ENCODE data around the gene ATXN7L1.

ATXN7L1 gene

GRCh38 chr7:105863876-105864275 is 12.5 kb downstream of the ATXN7L1 start:
- Histone ChIP-seq H2BK12ac (ENCODE audit: low read length) (no peak overlapping the region), H3K9ac (ENCODE audit: low read depth, low read length, poor library complexity) (no peak overlapping the region), H3K36me3 (replicated peaks in 1 of 2; ENCODE audit: control insufficient read depth in 2 of 2, insufficient read depth in 2 of 2, low read length in 2 of 2) (peaks cover 1 to 9% of the 10 kb centered on the region in 2 donors), H4K8ac (ENCODE audit: low read depth, low read length) (no peak overlapping the region), H3K4ac (ENCODE audit: low read length) (no peak overlapping the region), H2AFZ (ENCODE audit: low read length) (no peak overlapping the region), H4K91ac (ENCODE audit: low read depth, low read length, poor library complexity) (no peak overlapping the region), H3K79me1 (ENCODE audit: low read depth, low read length) (no peaks in the 10 kb centered on the region), H3K4me1 (ENCODE audit: control insufficient read depth in 2 of 2, insufficient read depth in 1 of 2, low read depth in 1 of 2, low read length in 2 of 2) (peaks cover 0 to 9% of the 10 kb centered on the region in 2 donors), H3K23ac (ENCODE audit: low read depth, low read length, poor library complexity) (no peak overlapping the region), H2BK120ac (ENCODE audit: low read depth, low read length) (no peak overlapping the region), H3K27me3 (ENCODE audit: control insufficient read depth in 3 of 3, insufficient read depth in 3 of 3, low read depth in 1 of 3, low read length in 3 of 3) (no peaks in the 10 kb centered on the region), H3K27ac (replicated peaks; ENCODE audit: low read length) (no peak overlapping the region), H3K9me3 (replicated peaks in 1 of 2; ENCODE audit: control insufficient read depth in 2 of 2, insufficient read depth in 1 of 2, low read depth in 1 of 2, low read length in 2 of 2) (no peaks in the 10 kb centered on the region), H3K18ac (ENCODE audit: low read length) (no peak overlapping the region), H3K14ac (ENCODE audit: low read length) (no peak overlapping the region), H3K4me3 (ENCODE audit: low read length in 2 of 2) (no peak overlapping the region), H2BK5ac (ENCODE audit: low read length) (no peak overlapping the region), H2AK5ac (ENCODE audit: low read depth, low read length) (no peak overlapping the region), H2BK15ac (ENCODE audit: low read length) (no peak overlapping the region), H3K4me2 (ENCODE audit: insufficient read depth, low read length, poor library complexity, severe bottlenecking) (no peak overlapping the region)
- DNase-seq (ENCODE audit: low spot score): no peak
- WGBS, 2 donors (ENCODE audit: extremely low coverage in 2 of 2, insufficient read length in 2 of 2, insufficient replicate concordance in 1 of 2): no CpG with 5 or more reads among the region's 2 CpGs

GRCh38 chr7:105862770-105863169 is 13.6 kb downstream of the ATXN7L1 start:
- H4K8ac ChIP-seq (ENCODE audit: low read depth, low read length): no peak overlapping the region
- H3K36me3 ChIP-seq (replicated peaks in 1 of 2; ENCODE audit: control insufficient read depth in 2 of 2, insufficient read depth in 2 of 2, low read length in 2 of 2): peaks cover 1 to 4% of the 10 kb centered on the region in 2 donors
- no peak overlapping the region for H3K9ac ChIP-seq (ENCODE audit: low read depth, low read length, poor library complexity)
- no peak overlapping the region for H2BK12ac ChIP-seq (ENCODE audit: low read length)
- DNase-seq (ENCODE audit: low spot score): no peak
- H3K27me3 ChIP-seq (ENCODE audit: control insufficient read depth in 3 of 3, insufficient read depth in 3 of 3, low read depth in 1 of 3, low read length in 3 of 3): no peaks in the 10 kb centered on the region
- no peak overlapping the region for H3K23ac ChIP-seq (ENCODE audit: low read depth, low read length, poor library complexity)
- H3K4me3 ChIP-seq (ENCODE audit: low read length in 2 of 2): no peak overlapping the region
- no peak overlapping the region for H3K18ac ChIP-seq (ENCODE audit: low read length)
- no peaks in the 10 kb centered on the region for H3K9me3 ChIP-seq (replicated peaks in 1 of 2; ENCODE audit: control insufficient read depth in 2 of 2, insufficient read depth in 1 of 2, low read depth in 1 of 2, low read length in 2 of 2)
- H3K4ac ChIP-seq (ENCODE audit: low read length): no peak overlapping the region
- peaks cover 0 to 9% of the 10 kb centered on the region in 2 donors for H3K4me1 ChIP-seq (ENCODE audit: control insufficient read depth in 2 of 2, insufficient read depth in 1 of 2, low read depth in 1 of 2, low read length in 2 of 2)
- no peak overlapping the region for H3K14ac ChIP-seq (ENCODE audit: low read length)
- H3K79me1 ChIP-seq (ENCODE audit: low read depth, low read length): no peaks in the 10 kb centered on the region
- H3K27ac ChIP-seq (replicated peaks; ENCODE audit: low read length): no peak overlapping the region
- no peak overlapping the region for H2AK5ac ChIP-seq (ENCODE audit: low read depth, low read length)
- no peak overlapping the region for H2BK15ac ChIP-seq (ENCODE audit: low read length)
- no CpG with 5 or more reads among the region's 4 CpGs for WGBS, 2 donors (ENCODE audit: extremely low coverage in 2 of 2, insufficient read length in 2 of 2, insufficient replicate concordance in 1 of 2)
- H2BK5ac ChIP-seq (ENCODE audit: low read length): no peak overlapping the region
- H3K4me2 ChIP-seq (ENCODE audit: insufficient read depth, low read length, poor library complexity, severe bottlenecking): no peak overlapping the region
- no peak overlapping the region for H2AFZ ChIP-seq (ENCODE audit: low read length)
- H4K91ac ChIP-seq (ENCODE audit: low read depth, low read length, poor library complexity): no peak overlapping the region
- no peak overlapping the region for H2BK120ac ChIP-seq (ENCODE audit: low read depth, low read length)

GRCh38 chr7:105862276-105862675 is 14.1 kb downstream of the ATXN7L1 start:
- Histone ChIP-seq H3K4me3 (ENCODE audit: low read length in 2 of 2) (no peak overlapping the region), H4K8ac (ENCODE audit: low read depth, low read length) (no peak overlapping the region)
- WGBS, 2 donors (ENCODE audit: extremely low coverage in 2 of 2, insufficient read length in 2 of 2, insufficient replicate concordance in 1 of 2): no CpG with 5 or more reads among the region's 5 CpGs

GRCh38 chr7:105861224-105861623 is 15.2 kb downstream of the ATXN7L1 start:
- H3K14ac ChIP-seq (ENCODE audit: low read length): no peak overlapping the region
- no peaks in the 10 kb centered on the region for H3K9me3 ChIP-seq (replicated peaks in 1 of 2; ENCODE audit: control insufficient read depth in 2 of 2, insufficient read depth in 1 of 2, low read depth in 1 of 2, low read length in 2 of 2)
- no peak overlapping the region for H2BK120ac ChIP-seq (ENCODE audit: low read depth, low read length)
- no peak overlapping the region for H2AFZ ChIP-seq (ENCODE audit: low read length)
- no peak overlapping the region for H2AK5ac ChIP-seq (ENCODE audit: low read depth, low read length)
- no peak overlapping the region for H3K18ac ChIP-seq (ENCODE audit: low read length)
- peaks cover 0 to 4% of the 10 kb centered on the region in 2 donors for H3K36me3 ChIP-seq (replicated peaks in 1 of 2; ENCODE audit: control insufficient read depth in 2 of 2, insufficient read depth in 2 of 2, low read length in 2 of 2)
- no peak overlapping the region for H2BK15ac ChIP-seq (ENCODE audit: low read length)
- H3K4me3 ChIP-seq (ENCODE audit: low read length in 2 of 2): no peak overlapping the region
- no peak overlapping the region for H2BK5ac ChIP-seq (ENCODE audit: low read length)
- H2BK12ac ChIP-seq (ENCODE audit: low read length): no peak overlapping the region
- no peaks in the 10 kb centered on the region for H3K79me1 ChIP-seq (ENCODE audit: low read depth, low read length)
- no CpG with 5 or more reads among the region's 5 CpGs for WGBS, 2 donors (ENCODE audit: extremely low coverage in 2 of 2, insufficient read length in 2 of 2, insufficient replicate concordance in 1 of 2)
- H3K4me1 ChIP-seq (ENCODE audit: control insufficient read depth in 2 of 2, insufficient read depth in 1 of 2, low read depth in 1 of 2, low read length in 2 of 2): peaks cover 0 to 9% of the 10 kb centered on the region in 2 donors
- H3K9ac ChIP-seq (ENCODE audit: low read depth, low read length, poor library complexity): no peak overlapping the region
- no peaks in the 10 kb centered on the region for H3K27me3 ChIP-seq (ENCODE audit: control insufficient read depth in 3 of 3, insufficient read depth in 3 of 3, low read depth in 1 of 3, low read length in 3 of 3)
- H3K23ac ChIP-seq (ENCODE audit: low read depth, low read length, poor library complexity): no peak overlapping the region
- no peak for DNase-seq (ENCODE audit: low spot score)
- no peak overlapping the region for H4K91ac ChIP-seq (ENCODE audit: low read depth, low read length, poor library complexity)
- no peak overlapping the region for H3K4ac ChIP-seq (ENCODE audit: low read length)
- H3K27ac ChIP-seq (replicated peaks; ENCODE audit: low read length): no peak overlapping the region
- H4K8ac ChIP-seq (ENCODE audit: low read depth, low read length): no peak overlapping the region
- H3K4me2 ChIP-seq (ENCODE audit: insufficient read depth, low read length, poor library complexity, severe bottlenecking): no peak overlapping the region

More at GRCh38 chr7:105862276-105862675, 14.1 kb downstream of the ATXN7L1 start:
- Histone ChIP-seq H2AFZ (ENCODE audit: low read length) (no peak overlapping the region), H3K4me2 (ENCODE audit: insufficient read depth, low read length, poor library complexity, severe bottlenecking) (no peak overlapping the region), H3K23ac (ENCODE audit: low read depth, low read length, poor library complexity) (no peak overlapping the region), H3K14ac (ENCODE audit: low read length) (no peak overlapping the region), H2BK5ac (ENCODE audit: low read length) (no peak overlapping the region), H3K9ac (ENCODE audit: low read depth, low read length, poor library complexity) (no peak overlapping the region), H2BK15ac (ENCODE audit: low read length) (no peak overlapping the region), H3K9me3 (replicated peaks in 1 of 2; ENCODE audit: control insufficient read depth in 2 of 2, insufficient read depth in 1 of 2, low read depth in 1 of 2, low read length in 2 of 2) (no peaks in the 10 kb centered on the region), H2AK5ac (ENCODE audit: low read depth, low read length) (no peak overlapping the region), H4K91ac (ENCODE audit: low read depth, low read length, poor library complexity) (no peak overlapping the region), H2BK12ac (ENCODE audit: low read length) (no peak overlapping the region), H3K18ac (ENCODE audit: low read length) (no peak overlapping the region), H3K79me1 (ENCODE audit: low read depth, low read length) (no peaks in the 10 kb centered on the region), H3K27me3 (ENCODE audit: control insufficient read depth in 3 of 3, insufficient read depth in 3 of 3, low read depth in 1 of 3, low read length in 3 of 3) (no peaks in the 10 kb centered on the region), H3K4ac (ENCODE audit: low read length) (no peak overlapping the region), H2BK120ac (ENCODE audit: low read depth, low read length) (no peak overlapping the region), H3K4me1 (ENCODE audit: control insufficient read depth in 2 of 2, insufficient read depth in 1 of 2, low read depth in 1 of 2, low read length in 2 of 2) (peaks cover 0 to 9% of the 10 kb centered on the region in 2 donors), H3K27ac (replicated peaks; ENCODE audit: low read length) (no peak overlapping the region), H3K36me3 (replicated peaks in 1 of 2; ENCODE audit: control insufficient read depth in 2 of 2, insufficient read depth in 2 of 2, low read length in 2 of 2) (peaks cover 0 to 4% of the 10 kb centered on the region in 2 donors)
- DNase-seq (ENCODE audit: low spot score): no peak

Measured in neuronal stem cell (in vitro differentiated cells).